Measurements from ENCODE around the gene ARHGAP42.

DNA sequence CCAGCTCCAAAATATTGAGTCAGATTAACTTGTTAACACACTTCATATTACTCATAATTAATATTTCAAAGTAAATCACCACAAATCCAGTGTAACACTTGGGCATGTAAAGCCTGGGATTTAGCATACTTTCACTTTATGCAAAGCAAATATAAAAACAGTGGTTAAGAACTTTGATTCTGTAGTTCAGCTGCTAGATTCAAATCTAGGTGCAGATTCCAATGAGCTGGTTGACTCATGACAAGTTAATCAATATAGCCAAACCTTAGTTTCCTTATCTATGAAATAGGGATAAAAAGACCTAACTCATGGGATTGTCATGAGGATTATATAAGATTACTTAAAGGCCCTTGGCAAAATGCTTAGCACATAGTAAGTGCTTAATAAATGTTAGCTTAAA lies 45.9 kb downstream of the ARHGAP42 start:
- no peak for TF ChIP-seq CTCF (IDR thresholded peaks at IDR 0.05; ENCODE audit: insufficient read depth, low read depth, low read length)
- TF ChIP-seq EZH2 (IDR thresholded peaks at IDR 0.05; ENCODE audit: insufficient read depth, low read length) = no peak
